Endothelial cell (in vitro differentiated cells): ENCODE measurements around the gene TM9SF1. TPM values are rescaled to one million over a fixed set of nuclear protein-coding genes. Genes with fewer than 3 reads are reported as not detected.
"Not testable (repeated sequence)": the region's sequence is repeated elsewhere in the genome, so short reads cannot be mapped to it uniquely, and the experiment has no call there.

Source experiments
- DNase-seq: peaks from one replicate; pipeline ENCODE4 v3.0.0; 2021; ENCODE audit warnings: low spot score
- H3K27ac Mint-ChIP-seq: one replicate; pipeline ENCODE4 v1.8.0; 2021; ENCODE audit warnings: mixed read lengths, inconsistent platforms; ENCODE audit not compliant: unreplicated experiment
- H3K27me3 Mint-ChIP-seq: one replicate; pipeline ENCODE4 v1.8.0; 2021; ENCODE audit warnings: mild to moderate bottlenecking, moderate library complexity, mixed read lengths, inconsistent platforms; ENCODE audit not compliant: unreplicated experiment
- H3K36me3 Mint-ChIP-seq: one replicate; pipeline ENCODE4 v1.8.0; 2021; ENCODE audit warnings: mild to moderate bottlenecking, low read depth, mixed read lengths, inconsistent platforms; ENCODE audit not compliant: unreplicated experiment
- H3K4me1 Mint-ChIP-seq: one replicate; pipeline ENCODE4 v1.8.0; 2021; ENCODE audit warnings: mild to moderate bottlenecking, mixed read lengths, inconsistent platforms; ENCODE audit not compliant: unreplicated experiment
- H3K4me3 Mint-ChIP-seq: one replicate; pipeline ENCODE4 v1.8.0; 2021; ENCODE audit warnings: mild to moderate bottlenecking, mixed read lengths, inconsistent platforms; ENCODE audit not compliant: unreplicated experiment
- H3K9me3 Mint-ChIP-seq: one replicate; pipeline ENCODE4 v1.8.0; 2021; ENCODE audit warnings: mixed read lengths, inconsistent platforms; ENCODE audit not compliant: unreplicated experiment
- CTCF ChIP-seq: fragments of 200-600 bp; sonication (generic); IDR thresholded peaks from one replicate; pipeline ENCODE4 v1.5.0; 2021; ENCODE audit warnings: antibody characterized with exemption; ENCODE audit not compliant: unreplicated experiment
- total RNA-seq: library from RNA; stranded (reverse); fragmentation: NEBNext Ultra II Directional; extraction: Animal tissue kit (Norgen Biotek cat#: 25700); gene quantifications from one replicate; pipeline ENCODE4 v1.2.1, GENCODE V29; 2021; ENCODE audit not compliant: unreplicated experiment

The TM9SF1 gene
- total RNA-seq, 1 donor from 2014 or later = 41.8 TPM

GRCh38 chr14:24219521-24219920 is 24.3 kb upstream of the TM9SF1 start:
- no peak overlapping the region for H3K4me3 Mint-ChIP-seq
- H3K9me3 Mint-ChIP-seq = no peaks in the 10 kb centered on the region
- no peak for DNase-seq
- H3K36me3 Mint-ChIP-seq = peaks cover 8% of the 10 kb centered on the region
- TF ChIP-seq CTCF = no peak
- peak overlapping the region; percentile 2 for H3K27ac Mint-ChIP-seq
- peaks cover 3% of the 10 kb centered on the region for H3K27me3 Mint-ChIP-seq
- peaks cover 12% of the 10 kb centered on the region for H3K4me1 Mint-ChIP-seq

DNA sequence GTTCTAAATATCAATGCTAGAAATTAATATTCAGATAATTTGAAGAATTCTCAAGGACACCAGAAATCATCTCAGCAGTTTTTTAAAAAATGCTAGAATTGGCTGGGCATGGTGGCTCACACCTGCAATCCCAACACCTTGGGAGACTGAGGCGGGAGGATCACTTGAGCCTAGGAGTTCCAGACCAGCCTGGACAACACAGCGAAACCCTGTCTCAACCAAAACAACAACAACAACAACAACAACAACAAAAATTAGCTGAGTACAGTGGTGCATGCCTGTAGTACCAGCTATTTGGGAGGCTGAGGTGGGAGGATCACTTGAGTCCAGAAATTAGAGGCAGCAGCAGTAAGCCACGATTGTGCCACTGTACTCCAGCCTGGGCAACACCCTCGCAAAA is 23.8 kb upstream of the TM9SF1 start:
- Mint-ChIP-seq H3K9me3 (no peaks in the 10 kb centered on the region), H3K4me1 (peaks cover 17% of the 10 kb centered on the region), H3K27me3 (peaks cover 7% of the 10 kb centered on the region), H3K36me3 (peaks cover 8% of the 10 kb centered on the region), H3K4me3 (no peak overlapping the region), H3K27ac (no peak overlapping the region)
- no peak for DNase-seq
- TF ChIP-seq CTCF = no peak

DNA sequence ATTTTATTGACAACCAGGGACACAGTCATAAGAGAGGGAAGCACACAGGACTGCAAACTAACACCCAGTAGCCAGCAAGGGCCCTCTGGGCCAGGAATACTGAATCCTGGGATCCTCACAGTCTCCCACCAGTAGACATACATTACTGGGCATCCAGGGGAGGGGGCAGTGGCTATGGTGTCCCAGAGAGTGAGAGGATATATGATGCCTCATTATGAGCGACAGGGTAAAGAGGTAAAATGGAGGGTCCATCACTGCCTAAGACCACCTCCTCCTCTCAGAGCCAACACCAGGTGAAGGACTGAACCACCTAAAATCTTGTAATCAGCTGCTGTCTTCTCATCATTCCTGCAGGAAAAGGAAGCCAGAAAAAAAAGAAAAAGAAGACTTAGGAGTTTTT is 21.6 kb upstream of the TM9SF1 start:
- H3K36me3 Mint-ChIP-seq, H3K27ac Mint-ChIP-seq, H3K9me3 Mint-ChIP-seq, DNase-seq: not testable (repeated sequence)
- peak overlapping the region; percentile 95 for H3K4me3 Mint-ChIP-seq
- peaks cover 18% of the 10 kb centered on the region for H3K27me3 Mint-ChIP-seq
- peaks cover 21% of the 10 kb centered on the region for H3K4me1 Mint-ChIP-seq

GRCh38 chr14:24216345-24216699 is 21.1 kb upstream of the TM9SF1 start:
- Mint-ChIP-seq H3K4me3 (peak overlapping the region; percentile 95), H3K27ac (peak overlapping the region; percentile 79), H3K36me3 (peaks cover 12% of the 10 kb centered on the region), H3K4me1 (peaks cover 21% of the 10 kb centered on the region), H3K9me3 (no peaks in the 10 kb centered on the region), H3K27me3 (peaks cover 20% of the 10 kb centered on the region)
- DNase-seq = no peak
- no peak for TF ChIP-seq CTCF

GRCh38 chr14:24215495-24216344 is 20.5 kb upstream of the TM9SF1 start, which contains the start of gene MDP1:
TSS of gene MDP1 (minus strand) at chr14:24216066. CDS start at chr14:24215955, 111 bp downstream.
- TF ChIP-seq CTCF = no peak
- H3K27me3 Mint-ChIP-seq = peaks cover 20% of the 10 kb centered on the region

More at GRCh38 chr14:24215495-24216344, 20.5 kb upstream of the TM9SF1 start, which contains the start of gene MDP1:
- DNase-seq = peak; percentile 76
- Mint-ChIP-seq H3K36me3 (peaks cover 13% of the 10 kb centered on the region), H3K4me1 (peaks cover 21% of the 10 kb centered on the region), H3K9me3 (no peaks in the 10 kb centered on the region), H3K27ac (peak within 1 kb of the TSS; percentile 79), H3K4me3 (peak within 1 kb of the TSS; percentile 95)
